Peyer's patch (tissue), 4 donors: Measurements from ENCODE around the gene NAALADL1.

Experiments
- CTCF ChIP-seq, 6 experiments: fragments of 450-650 bp in 4 of 6; fragments of 200-600 bp in 2 of 6; sonication (generic) in 1 of 6; IDR thresholded peaks; one replicate each; pipeline ENCODE4 v1.5.1; 2017 to 2019; ENCODE audit warnings: antibody characterized with exemption in 6 of 6, mild to moderate bottlenecking in 3 of 6, moderate library complexity in 1 of 6
- POLR2A ChIP-seq, 2 donors: fragments of 450-650 bp; IDR thresholded peaks; one replicate each; pipeline ENCODE4 v1.5.1; 2017; ENCODE audit warnings: antibody characterized with exemption in 2 of 2, mild to moderate bottlenecking in 2 of 2, moderate library complexity in 2 of 2

- TF ChIP-seq POLR2A (IDR thresholded peaks at IDR 0.05), result no peak
- no peak for TF ChIP-seq CTCF (IDR thresholded peaks at IDR 0.05)
Observed at GRCh38 chr11:65087216-65087615, 28.9 kb upstream of the NAALADL1 start.
